Subcutaneous preadipocyte (primary cell): ENCODE data around the gene SLC35F4. TPM values are rescaled to one million over a fixed set of nuclear protein-coding genes. Genes with fewer than 3 reads are reported as not detected.

Source experiments
- total RNA-seq: library from RNA; depleted of rRNA; stranded (reverse); fragments of >200 nt; gene quantifications from 2 replicates; pipeline ENCODE4 v1.2.3, GENCODE V29; 2012

The SLC35F4 gene
- 0.59 TPM in 1 of 2 replicates, not detected in the other for total RNA-seq

DNA sequence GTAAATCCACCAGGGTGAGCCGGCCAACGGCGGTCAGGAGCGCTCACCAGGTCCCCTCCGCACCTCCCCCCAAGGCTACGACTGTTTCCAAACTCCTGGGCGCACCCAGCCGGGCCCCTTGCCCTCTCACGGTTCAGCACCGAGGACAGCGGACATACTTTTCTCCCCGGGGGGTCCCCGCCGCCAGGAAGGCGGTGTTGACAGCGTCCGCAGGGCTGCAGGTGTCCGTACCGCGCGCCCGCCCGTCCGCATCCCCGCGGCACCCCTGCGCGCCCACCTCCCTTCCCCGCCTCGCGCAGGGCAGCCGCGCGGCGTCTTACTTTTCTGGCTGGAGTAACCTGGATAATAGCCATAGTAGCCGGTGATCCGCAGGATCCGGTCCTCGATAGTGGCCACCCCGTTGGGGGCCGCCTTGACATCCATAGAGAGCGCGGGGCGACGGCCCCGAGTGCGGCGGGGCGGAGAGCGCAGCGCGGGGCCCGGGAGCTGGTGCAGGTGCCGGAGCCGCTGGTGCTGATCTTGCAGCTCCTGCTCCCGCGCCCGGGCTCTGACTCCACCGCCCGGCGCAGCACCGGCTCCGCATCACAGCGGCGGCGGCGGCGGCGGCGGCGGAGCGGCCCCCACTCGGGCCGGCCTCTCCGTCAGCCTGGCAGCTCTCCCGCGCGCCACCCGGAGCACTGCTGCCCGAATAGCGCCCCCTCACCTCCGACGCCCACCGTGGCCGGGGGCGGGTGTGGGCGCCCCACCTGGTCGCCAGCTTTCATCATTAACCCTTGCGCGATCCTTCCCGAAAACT is at the start of gene SLC35F4:
TSS of gene SLC35F4 (minus strand) at position 690 of the 796 bp plus-strand sequence.

